Mucosa of gallbladder (tissue), 1 donor: Measurements from ENCODE around the gene SH2D6. TPM values are rescaled to one million over a fixed set of nuclear protein-coding genes. Genes with fewer than 3 reads are reported as not detected.
A peak's percentile ranks its signal among the peaks of the same experiment; 100 is the strongest.
"Not testable (repeated sequence)": the region's sequence is repeated elsewhere in the genome, so short reads cannot be mapped to it uniquely, and the experiment has no call there.

Experiments
- DNase-seq: peaks from one replicate; pipeline ENCODE4 v3.0.0-alpha.2; 2020; ENCODE audit warnings: low spot score
- total RNA-seq: library from RNA; stranded (reverse); gene quantifications from one replicate; pipeline ENCODE4 v1.2.1, GENCODE V29; 2021
- donor health status: DM: no; HTN: no; CAD: no.

The SH2D6 gene
- total RNA-seq, 1 donor from 2014 or later: 9.9 TPM

- no peak for DNase-seq
Observed at GRCh38 chr2:85439025-85439472, 20.5 kb downstream of the SH2D6 start.

GRCh38 chr2:85439569-85439968 is 21.1 kb downstream of the SH2D6 start:
- not testable (repeated sequence) for DNase-seq

- DNase-seq: no peak
Observed at GRCh38 chr2:85439986-85440385, 21.5 kb downstream of the SH2D6 start.

GRCh38 chr2:85440729-85441128 is 22.2 kb downstream of the SH2D6 start:
- no peak for DNase-seq

GRCh38 chr2:85441864-85442263 is 23.4 kb downstream of the SH2D6 start:
- no peak for DNase-seq

- no peak for DNase-seq
Observed at GRCh38 chr2:85444629-85445172, 26.2 kb downstream of the SH2D6 start.

GRCh38 chr2:85445316-85446295 is 27.1 kb downstream of the SH2D6 start:
- DNase-seq: peak; percentile 44

GRCh38 chr2:85446296-85447221 is 28.0 kb downstream of the SH2D6 start:
- no peak for DNase-seq

- DNase-seq: no peak
Observed at GRCh38 chr2:85447222-85447585, 28.7 kb downstream of the SH2D6 start.

GRCh38 chr2:85448461-85449213 is 30.1 kb downstream of the SH2D6 start:
- DNase-seq: no peak

GRCh38 chr2:85449214-85449588 is 30.7 kb downstream of the SH2D6 start:
- DNase-seq: no peak

GRCh38 chr2:85452237-85452636 is 33.7 kb downstream of the SH2D6 start:
- no peak for DNase-seq

GRCh38 chr2:85453571-85453970 is 35.1 kb downstream of the SH2D6 start:
- no peak for DNase-seq

GRCh38 chr2:85455552-85456090 is 37.1 kb downstream of the SH2D6 start:
- no peak for DNase-seq

- DNase-seq: no peak
Observed at GRCh38 chr2:85457043-85457442, 38.5 kb downstream of the SH2D6 start.

- DNase-seq: no peak
Observed at GRCh38 chr2:85457877-85458316, 39.4 kb downstream of the SH2D6 start.

GRCh38 chr2:85458601-85459563 is 40.4 kb downstream of the SH2D6 start:
- DNase-seq: no peak

GRCh38 chr2:85459771-85460170 is 41.3 kb downstream of the SH2D6 start:
- DNase-seq: no peak

- DNase-seq: no peak
Observed at GRCh38 chr2:85462322-85462721, 43.8 kb downstream of the SH2D6 start.
